GM19463 (cell line): Measurements from ENCODE around the gene ZNF407.

ENCODE experiments used
- ATAC-seq: cut with Tn5 transposase; IDR thresholded peaks from one replicate; pipeline ENCODE4 v1.9.1; 2021; ENCODE audit warnings: mild to moderate bottlenecking, moderate library complexity; ENCODE audit not compliant: unreplicated experiment

ZNF407 gene

DNA sequence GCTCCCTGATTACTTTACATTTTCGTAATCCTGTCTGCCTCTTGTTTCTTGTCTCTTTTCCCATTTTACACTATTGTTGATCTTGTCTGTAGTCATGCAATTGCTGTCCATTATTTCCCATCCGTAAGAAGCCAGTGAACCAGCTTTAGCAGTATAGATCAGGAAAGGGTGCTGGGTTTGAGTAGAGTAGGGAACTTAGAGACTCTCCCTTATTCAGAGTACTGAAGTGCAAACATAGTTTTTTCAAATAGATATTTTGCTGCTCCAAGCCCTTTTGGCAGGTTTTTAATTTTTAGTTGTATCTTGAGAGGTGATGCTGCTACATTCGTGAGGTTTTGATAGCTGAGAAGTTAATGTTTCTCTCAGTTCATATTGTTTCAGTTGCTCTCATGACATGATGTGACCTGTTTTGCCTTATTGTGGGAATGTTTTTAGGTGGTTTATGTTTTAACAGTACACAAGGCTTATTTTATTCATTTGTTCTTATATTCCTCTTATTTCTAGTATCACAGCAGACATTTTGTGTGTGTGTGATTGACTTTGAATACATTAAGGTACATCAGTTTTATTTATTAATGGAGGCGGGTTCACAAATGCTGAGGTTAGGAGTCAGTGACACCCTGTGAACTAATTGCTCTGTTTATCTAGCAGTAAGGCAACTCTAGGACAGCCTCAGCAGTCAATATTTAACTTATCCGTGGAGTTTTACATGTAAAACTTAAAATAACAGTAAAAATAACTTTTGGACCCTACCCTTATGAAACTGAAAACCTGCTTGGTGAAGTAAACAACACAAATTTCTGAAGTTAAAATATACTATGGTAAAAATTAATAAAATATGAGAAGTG, 118.4 kb downstream of the ZNF407 start:
- ATAC-seq: no peak

DNA sequence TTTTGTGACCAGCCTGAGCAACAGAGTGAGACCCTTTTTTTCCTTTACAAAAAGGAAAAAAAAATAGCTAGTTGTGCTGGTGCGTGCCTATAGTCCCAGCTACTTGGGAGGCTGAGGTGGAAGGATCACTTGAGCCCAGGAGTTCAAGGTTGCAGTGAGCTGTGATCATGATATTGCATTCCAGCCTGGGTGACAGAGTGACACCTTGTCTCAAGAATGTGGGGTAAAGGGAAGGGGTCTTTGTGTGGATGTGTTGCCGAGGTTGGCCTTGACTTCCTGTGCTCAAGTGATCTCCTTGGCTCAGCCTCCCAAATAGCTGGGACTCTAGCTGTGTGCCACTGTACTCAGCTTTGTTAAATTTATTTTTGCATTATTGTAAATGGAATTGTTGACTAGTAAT, 120.6 kb downstream of the ZNF407 start:
- no peak for ATAC-seq

DNA sequence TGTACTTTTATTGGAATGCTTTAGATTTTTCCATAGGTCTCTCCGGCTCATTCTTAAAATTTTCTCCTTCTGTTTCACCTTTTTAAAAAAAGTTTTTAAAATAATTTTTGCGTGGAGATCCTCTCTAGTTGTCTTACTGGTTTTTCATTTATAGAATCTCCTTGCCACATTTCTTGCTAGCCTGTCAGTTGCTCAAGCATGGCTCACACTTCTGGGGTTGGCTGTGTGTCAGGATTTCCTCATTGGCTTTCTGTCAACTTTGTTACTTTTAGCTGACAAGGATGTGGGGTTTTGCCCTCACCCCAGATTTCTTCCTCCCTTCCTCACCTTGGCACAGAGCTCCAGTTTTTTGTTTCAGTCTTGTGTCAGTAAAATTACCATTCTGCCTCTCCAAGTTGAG, 124.6 kb downstream of the ZNF407 start:
- ATAC-seq: no peak

DNA sequence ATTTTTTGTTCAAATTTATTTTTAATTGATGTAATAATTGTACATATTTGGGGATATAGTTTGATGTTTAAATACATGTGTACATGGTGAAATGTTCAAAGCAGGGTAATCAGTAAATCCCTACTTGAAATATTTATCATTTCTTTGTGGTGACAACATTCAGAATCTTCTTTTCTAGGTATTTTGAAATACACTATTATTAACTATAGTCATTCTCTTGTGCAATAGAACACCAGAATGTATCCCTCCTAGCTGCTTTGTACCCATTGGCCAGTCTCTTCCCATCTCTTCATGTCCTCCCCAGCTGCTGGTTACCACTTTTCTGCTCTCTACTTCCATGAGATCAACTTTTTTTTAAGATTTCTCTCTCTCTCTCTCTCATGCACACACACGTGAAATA, 126.5 kb downstream of the ZNF407 start:
- no peak for ATAC-seq

DNA sequence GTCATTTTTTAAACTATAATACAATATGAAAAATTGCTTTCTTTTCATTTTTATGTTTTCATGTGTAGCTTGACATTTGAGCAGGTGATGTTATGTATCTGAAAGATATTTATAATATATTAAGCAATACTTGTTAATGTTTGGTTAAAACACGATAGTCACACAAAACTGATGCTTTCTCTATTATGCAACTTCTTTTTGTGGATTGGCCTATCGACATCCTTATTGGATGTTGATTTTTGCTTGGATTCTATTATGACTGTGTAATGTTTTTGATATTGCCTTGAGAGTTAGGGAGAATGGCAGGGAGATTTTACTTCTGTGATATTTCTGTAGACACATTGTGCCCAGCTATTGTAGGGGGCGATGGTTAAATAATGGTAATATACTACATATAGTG, 128.0 kb downstream of the ZNF407 start:
- ATAC-seq: no peak

DNA sequence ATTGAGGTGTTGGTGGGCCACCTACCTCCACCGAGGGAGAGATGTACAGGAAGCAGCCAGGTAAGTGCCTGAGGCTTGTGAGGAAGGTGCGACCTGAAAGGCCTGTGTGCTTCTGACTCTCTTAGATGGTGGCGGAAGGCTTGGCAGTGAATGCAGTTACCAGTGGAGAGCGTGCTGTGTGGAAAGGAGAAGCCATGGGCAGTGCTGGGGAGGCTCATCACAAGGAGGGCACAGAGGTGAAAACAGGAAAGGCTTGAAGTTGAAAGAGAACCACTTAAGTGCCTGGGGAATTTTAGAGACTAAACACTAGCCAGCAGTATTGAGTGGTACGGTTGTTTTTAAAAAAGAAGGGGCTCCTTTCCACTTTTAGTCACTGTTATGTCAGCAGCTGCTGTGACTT, 130.9 kb downstream of the ZNF407 start:
- ATAC-seq: no peak

DNA sequence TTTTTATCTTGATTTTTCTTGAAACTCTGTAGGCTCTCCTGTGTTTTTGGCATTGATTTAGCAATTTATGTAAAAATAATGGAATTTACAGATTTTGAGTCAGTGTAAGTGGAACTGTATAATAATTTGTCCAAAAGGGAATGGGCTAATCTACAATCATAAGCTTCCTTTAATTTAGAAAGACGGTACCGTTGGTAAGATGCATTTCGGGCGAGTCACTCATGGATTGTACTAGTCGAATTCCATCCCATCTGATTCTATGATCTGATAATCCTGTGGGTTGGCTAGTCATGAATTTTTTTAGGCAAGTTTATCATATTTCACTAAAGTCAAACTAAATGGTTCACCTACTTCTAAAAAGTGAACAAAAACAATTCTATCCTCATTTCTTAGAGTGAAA, 133.4 kb downstream of the ZNF407 start:
- no peak for ATAC-seq

DNA sequence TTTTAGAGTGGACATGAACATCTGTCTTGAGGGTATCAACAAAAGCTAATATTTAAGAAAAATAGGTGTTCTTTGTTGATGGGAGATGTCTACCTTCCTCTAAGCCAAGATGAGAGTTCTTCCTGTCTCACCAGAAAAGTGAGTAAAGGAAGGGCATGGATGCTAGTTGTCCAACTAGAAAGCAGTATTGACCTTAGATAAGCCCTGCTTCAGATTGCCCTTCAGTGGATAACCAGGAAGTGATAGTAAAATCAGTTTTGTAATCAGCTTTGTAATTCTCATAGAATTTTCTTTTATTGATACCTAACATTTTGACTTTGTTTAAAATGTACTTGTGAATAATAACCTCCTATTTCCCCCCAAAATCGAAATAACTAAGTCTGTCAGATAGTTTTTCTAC, 134.7 kb downstream of the ZNF407 start:
- ATAC-seq: no peak

DNA sequence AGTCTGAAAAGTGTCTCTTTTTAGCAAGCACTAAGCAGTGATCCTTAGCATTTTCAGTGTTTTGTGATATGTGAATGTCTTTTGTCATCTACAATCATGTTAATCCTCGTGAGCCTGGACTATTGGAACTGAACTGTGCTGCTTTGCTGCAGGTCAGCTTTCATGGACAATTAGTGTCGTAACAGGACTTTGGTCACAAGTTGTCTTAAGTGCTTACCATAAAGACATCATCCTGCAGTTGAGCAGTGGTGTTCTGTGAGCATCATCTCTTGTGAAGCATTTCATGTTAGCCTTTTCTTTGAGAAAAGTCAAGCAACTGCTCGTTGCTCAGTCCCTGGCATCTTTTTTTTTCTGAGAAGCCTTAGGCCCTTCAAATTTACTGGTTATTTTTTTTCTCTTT, 135.9 kb downstream of the ZNF407 start:
- ATAC-seq: no peak

DNA sequence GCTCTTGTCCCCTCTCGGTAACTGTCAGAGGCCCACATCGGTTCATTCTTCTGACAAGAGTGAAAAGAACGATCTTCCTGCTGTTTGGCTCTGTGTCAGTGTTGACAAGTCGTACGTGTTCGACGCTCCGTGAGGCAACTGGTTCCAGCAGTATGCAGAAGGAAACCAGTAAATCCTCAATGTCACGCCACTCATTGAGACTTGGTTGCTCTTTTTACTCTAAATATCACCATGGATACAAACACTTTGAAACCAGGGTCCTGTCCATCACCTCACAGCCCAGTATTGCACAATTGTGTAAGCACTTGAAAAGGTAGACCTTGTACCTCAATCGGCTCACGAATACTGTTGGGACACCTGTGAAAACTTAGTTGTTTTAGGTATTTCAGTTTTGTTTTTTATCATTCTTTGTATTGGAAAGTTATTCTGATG, 136.4 kb downstream of the ZNF407 start:
- ATAC-seq: no peak

DNA sequence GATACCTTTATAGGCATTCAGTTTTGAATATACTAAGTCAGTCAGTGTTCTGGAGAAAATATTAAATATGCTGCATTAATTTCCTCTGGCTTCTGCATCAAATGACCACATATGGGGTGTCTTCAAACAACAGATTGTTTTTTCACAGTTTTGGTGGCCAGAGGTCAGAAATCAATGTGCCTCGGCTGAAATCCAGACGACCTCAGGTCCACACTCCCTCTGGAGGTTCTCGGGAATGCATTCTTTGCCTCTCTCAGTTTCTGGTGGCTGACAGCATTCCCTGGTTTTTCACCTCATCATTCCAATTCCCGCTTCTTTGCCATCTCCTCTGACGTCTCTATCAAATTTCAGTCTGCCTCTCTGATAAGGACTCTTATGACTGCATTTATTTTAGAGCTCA, 142.3 kb downstream of the ZNF407 start:
- ATAC-seq: no peak

DNA sequence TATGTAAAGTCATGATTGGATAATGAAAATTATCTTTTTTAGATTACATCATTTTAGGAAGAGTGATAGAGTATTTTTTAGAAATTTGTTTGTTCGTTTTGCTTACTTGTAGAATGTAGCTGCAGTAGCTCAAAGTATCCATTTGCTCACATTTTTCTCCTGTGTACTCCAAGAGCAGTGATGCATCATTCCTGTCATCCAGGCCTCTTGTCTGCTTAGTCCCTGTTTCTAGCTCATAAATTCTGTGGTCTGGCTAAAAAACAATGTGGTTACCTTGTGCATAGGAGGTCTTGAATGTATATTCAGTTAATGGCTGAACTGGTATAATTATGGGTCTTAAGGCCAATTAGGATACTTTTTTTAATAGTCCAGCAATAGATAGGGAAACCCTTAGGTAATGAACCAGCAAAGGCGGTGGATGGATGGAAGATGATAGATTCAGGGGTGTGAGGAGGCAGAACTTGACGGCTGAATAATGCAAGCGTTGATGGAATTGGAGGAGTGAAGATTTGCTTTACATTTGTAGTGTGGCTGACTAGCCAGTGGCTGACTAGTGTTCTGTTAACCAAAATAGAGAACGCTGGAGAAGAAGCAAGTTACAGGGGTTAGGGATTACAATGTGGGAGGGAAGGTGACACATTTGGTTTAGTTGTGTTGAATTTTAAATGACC, 145.0 kb downstream of the ZNF407 start:
- no peak for ATAC-seq

DNA sequence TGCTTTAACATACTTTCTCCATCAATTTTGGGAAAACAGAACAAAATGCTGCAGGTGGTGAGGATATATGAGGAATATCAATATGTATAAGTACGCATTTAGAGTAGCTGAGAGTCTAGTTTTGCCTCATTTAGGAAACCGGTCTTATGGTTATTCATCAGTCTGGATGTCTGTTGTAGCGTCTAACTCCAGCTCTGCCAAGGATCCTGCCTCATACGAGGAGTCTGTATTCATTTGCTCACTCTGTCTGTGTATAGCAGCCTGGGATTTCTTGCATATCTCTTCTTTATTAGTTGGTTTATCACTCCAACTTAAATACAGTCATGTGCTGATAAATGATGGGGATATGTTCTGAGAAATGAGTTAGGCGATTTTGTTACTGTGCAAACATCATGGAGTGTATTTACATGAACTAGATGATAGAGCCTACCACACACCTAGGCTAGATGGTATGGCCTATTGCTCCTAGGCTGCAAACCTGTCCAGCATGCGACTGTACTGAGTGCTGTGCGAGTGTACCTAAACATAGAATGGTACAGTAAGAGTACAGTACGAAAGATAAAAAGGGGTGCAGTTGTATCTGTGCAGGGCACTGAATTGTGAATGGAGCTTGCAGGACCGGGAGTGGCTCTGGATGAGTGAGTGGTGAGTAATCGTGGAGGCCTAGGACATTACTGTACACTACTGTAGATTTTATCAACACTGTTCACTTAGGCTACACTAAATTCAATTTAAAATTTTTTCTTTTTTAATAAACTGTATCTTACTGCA, 148.1 kb downstream of the ZNF407 start:
- no peak for ATAC-seq

DNA sequence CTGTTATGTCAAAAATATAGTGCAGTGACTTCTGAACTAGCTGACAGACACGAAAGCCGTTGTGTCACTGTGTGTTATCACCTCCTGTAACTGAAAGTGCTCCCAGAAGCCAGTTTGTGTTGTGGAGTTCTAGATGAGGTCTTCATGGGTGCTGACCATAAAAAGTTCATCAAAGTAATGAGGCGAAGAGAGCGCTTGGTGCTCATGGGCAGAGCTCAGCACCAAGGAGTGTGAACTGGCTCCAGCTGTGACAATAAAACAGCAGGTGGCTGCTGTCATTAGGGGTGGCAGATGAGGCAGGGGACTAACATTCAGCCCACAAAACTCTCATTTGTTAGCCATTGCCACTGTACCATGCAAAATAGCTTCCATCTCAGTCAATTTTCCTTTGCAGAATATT, 151.1 kb downstream of the ZNF407 start:
- no peak for ATAC-seq

DNA sequence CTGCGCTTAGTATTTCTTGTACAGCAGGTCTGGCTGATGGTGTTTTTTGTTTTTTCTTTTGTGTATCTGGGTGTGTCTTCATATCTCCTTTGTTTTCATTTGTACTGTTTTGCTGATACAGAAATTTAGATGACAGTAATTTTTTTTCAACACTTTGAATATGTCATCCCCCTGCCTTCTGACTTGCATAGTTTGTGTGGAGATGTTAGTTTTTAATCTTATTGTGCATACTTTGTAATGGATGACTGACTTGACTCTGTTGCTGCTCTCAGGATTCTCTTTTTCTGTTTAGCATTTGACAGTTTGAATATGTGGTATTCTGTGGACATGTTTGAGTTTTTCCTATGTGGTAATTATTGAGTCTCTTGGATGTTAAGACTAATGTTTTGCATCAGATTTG, 161.3 kb downstream of the ZNF407 start:
- no peak for ATAC-seq

DNA sequence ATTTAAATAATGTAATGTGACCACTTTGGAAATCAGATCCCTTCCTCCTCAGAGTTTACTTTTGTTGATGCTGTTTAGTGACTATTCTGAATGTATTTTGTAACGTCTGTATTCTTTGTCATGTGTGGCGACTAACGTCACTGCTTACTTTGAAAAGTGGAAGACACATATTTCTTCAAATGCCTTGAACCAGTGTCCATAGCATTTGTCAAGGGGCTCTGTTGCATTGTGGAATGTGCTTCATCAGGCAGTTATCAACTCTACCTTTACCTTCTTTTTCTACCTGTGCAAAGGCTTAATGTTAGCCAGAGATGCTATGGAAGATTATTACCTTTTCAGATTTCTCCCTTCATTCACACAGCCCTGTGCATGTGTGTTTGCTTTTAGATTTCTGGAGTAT, 162.4 kb downstream of the ZNF407 start:
- no peak for ATAC-seq

DNA sequence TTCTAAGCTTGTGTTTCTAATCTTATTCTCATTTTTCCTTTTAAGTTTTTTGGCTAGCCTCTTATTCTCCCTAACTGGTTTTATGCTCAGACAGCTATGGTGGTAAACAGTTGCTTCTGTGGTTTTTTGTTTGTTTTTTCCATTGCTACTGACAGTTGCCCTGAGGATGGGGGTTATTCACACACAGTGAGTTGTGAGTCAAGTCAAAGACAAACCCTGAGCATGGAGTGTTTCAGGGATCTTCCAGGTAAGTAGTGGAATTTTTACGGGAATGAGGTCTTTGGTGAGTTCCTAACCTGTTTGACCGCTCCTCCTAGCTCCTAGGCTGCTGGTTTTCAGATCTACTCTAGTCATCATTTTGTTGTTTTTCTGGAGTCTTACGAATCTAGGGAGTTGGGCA, 162.8 kb downstream of the ZNF407 start:
- ATAC-seq: no peak

DNA sequence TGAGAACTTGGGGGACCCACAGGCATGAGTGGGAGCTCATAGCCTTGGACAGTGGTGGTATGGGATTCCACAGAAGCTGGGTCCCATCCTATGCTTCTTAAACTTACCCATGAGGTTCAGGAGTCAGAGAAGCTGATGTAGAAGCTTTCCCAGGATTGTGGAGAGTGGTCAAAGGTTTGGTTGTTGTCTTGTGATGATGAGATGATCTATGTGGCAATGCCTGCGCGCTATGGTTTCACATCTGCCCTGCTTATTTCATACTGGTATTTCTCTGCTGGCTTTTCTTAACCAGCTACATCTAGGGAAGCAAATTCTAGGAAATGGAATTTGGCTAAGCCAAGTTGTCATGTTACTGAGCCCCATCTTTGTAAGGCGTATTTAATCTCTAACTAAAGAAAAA, 168.6 kb downstream of the ZNF407 start:
- no peak for ATAC-seq

DNA sequence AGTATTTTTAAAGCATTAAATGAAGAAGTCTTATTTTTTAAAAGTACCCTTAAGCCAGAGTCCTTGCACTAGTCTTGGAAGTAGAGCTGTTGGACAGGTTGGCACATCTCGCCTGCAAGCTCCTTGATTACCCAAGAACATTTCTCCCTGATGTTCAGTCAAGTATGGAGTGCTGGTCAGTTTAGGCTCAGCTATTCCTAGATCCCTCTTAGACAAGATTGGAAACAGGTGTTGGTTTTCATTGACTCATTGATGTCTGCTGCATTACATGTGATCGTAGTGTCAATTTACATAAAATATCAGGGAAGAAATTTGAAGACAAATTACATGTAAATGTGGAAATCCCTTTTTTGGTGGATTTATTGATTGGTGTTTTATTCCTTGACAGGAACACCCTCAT, 170.4 kb downstream of the ZNF407 start:
- no peak for ATAC-seq

DNA sequence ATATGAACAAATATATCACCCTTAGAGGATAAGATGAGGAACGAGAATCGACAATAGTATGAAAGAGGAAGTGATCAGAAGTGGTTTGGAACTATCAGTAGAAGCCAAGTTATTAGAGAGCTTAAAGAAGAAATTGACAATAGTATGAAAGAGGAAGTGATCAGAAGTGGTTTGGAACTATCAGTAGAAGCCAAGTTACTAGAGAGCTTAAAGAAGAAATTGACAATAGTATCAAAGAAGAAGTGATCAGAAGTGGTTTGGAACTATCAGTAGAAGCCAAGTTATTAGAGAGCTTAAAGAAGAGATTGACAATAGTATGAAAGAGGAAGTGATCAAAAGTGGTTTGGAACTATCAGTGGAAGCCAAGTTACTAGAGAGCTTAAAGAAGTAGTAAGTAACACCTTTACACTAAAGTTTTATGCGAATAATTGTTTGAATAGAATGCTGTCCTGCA, 175.5 kb downstream of the ZNF407 start:
- peak; percentile 55 for ATAC-seq

DNA sequence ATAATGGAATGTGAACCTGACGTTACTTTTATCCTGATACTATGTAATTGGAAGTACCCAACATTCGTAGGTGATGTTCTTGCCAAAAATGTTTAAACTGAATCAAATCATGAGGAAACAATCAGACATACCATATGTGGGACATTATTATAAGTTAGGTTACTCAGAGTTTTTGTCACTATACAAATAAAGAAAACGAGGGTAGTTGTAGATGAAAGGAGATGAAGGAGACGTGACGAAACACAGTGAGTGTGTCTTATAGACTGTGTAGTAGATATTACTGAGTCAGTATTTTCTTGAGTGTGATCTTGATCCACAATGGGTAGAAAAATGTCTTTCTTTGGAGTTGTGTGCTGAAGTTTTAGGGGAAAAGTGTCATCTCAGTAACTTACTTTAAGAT, 176.8 kb downstream of the ZNF407 start:
- ATAC-seq: no peak

DNA sequence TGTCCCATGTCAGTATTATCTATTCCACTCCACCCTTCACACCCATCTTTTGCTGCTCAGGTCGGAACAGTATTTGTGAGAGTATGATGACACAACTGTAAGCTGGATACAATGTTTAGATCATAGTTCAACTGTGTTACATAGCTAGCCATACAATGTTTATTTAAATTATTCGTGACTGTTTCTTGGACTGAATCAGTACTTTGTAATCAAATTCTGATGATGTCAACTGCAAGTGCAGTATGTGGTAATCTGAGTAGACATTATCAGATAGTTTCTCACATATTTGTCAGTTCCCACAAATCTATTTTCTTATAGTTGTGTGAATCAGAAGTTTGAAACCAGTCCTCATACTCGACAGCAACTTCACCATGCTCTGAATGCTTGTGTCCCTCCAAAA, 177.6 kb downstream of the ZNF407 start:
- ATAC-seq: no peak
